GM23338 (cell line): Measurements from ENCODE around the gene FLOT2. TPM values are rescaled to one million over a fixed set of nuclear protein-coding genes. Genes with fewer than 3 reads are reported as not detected.

ENCODE experiments used
- ATAC-seq: fragments of 200-7000 bp; cut with Tn5 transposase; 3 replicates; pipeline ENCODE4 v1.9.1; 2020
- DNase-seq: peaks from one replicate; pipeline ENCODE4 v3.0.0-alpha.2; 2015; ENCODE audit warnings: low spot score
- H2AFZ ChIP-seq: fragments of 200-600 bp; sonication (generic); 2 replicates; pipeline ENCODE4 v1.8.0; 2016; ENCODE audit warnings: antibody characterized with exemption, mild to moderate bottlenecking, moderate library complexity
- H3F3A ChIP-seq: fragments of 200-600 bp; sonication (generic); replicated peaks from 2 replicates; pipeline ENCODE4 v1.8.0; 2017; ENCODE audit warnings: antibody characterized with exemption, mixed run types, low read depth
- H3K27ac ChIP-seq: fragments of 200-600 bp; sonication (generic); 2 replicates; pipeline ENCODE4 v1.6.1; 2016; ENCODE audit warnings: low read depth
- H3K27me3 ChIP-seq: fragments of 200-600 bp; sonication (generic); 2 replicates; pipeline ENCODE4 v1.8.0; 2016; ENCODE audit warnings: mild to moderate bottlenecking, mixed run types, moderate library complexity; ENCODE audit not compliant: insufficient read depth
- H3K36me3 ChIP-seq: fragments of 200-600 bp; sonication (generic); 2 replicates; pipeline ENCODE4 v1.8.0; 2016; ENCODE audit warnings: mild to moderate bottlenecking; ENCODE audit not compliant: insufficient read depth
- H3K4me1 ChIP-seq: fragments of 200-600 bp; sonication (generic); 2 replicates; pipeline ENCODE4 v1.8.0; 2016; ENCODE audit warnings: mild to moderate bottlenecking, moderate library complexity; ENCODE audit not compliant: insufficient read depth
- H3K4me2 ChIP-seq: fragments of 200-600 bp; sonication (generic); 2 replicates; pipeline ENCODE4 v1.7.1; 2017; ENCODE audit warnings: mixed run types
- H3K4me3 ChIP-seq: fragments of 200-600 bp; sonication (generic); 2 replicates; pipeline ENCODE4 v1.6.1; 2016; ENCODE audit warnings: mixed run types
- H3K79me2 ChIP-seq: fragments of 200-600 bp; sonication (generic); replicated peaks from 2 replicates; pipeline ENCODE4 v1.8.0; 2017; ENCODE audit warnings: mild to moderate bottlenecking; ENCODE audit not compliant: insufficient read depth
- H3K9me2 ChIP-seq: fragments of 200-600 bp; sonication (generic); 2 replicates; pipeline ENCODE4 v1.8.0; 2017; ENCODE audit not compliant: insufficient read depth
- H4K20me1 ChIP-seq: fragments of 200-600 bp; sonication (generic); replicated peaks from 2 replicates; pipeline ENCODE4 v1.8.0; 2017; ENCODE audit warnings: mild to moderate bottlenecking; ENCODE audit not compliant: insufficient read depth
- H3K27ac Mint-ChIP-seq: 2 replicates; pipeline ENCODE4 v1.8.0; 2020; ENCODE audit warnings: inconsistent platforms, mild to moderate bottlenecking, moderate library complexity, mixed read lengths
- H3K27me3 Mint-ChIP-seq: 3 replicates; pipeline ENCODE4 v1.8.0; 2022; ENCODE audit warnings: low read depth, mild to moderate bottlenecking, moderate library complexity, mixed read lengths, inconsistent platforms; ENCODE audit not compliant: insufficient read depth, poor library complexity
- H3K36me3 Mint-ChIP-seq: 3 replicates; pipeline ENCODE4 v1.8.0; 2021; ENCODE audit warnings: low read depth, mild to moderate bottlenecking, inconsistent platforms, moderate library complexity, mixed read lengths
- H3K4me1 Mint-ChIP-seq: 3 replicates; pipeline ENCODE4 v1.8.0; 2020; ENCODE audit warnings: mild to moderate bottlenecking, inconsistent platforms, mixed read lengths
- H3K4me3 Mint-ChIP-seq: 3 replicates; pipeline ENCODE4 v1.8.0; 2021; ENCODE audit warnings: moderate library complexity, mild to moderate bottlenecking, inconsistent platforms, mixed read lengths
- H3K9me3 Mint-ChIP-seq: 3 replicates; pipeline ENCODE4 v1.8.0; 2020; ENCODE audit warnings: moderate library complexity, mild to moderate bottlenecking, inconsistent platforms, mixed read lengths
- CREB1 ChIP-seq: fragments of 250-450 bp; sonication (Bioruptor Pico); IDR thresholded peaks from 2 replicates; pipeline ENCODE4 v1.5.0; 2020; ENCODE audit warnings: low read depth, mild to moderate bottlenecking, moderate library complexity
- EZH2 ChIP-seq: fragments of 200-600 bp; sonication (generic); IDR thresholded peaks from one replicate; pipeline ENCODE4 v1.8.0; 2017; ENCODE audit warnings: antibody characterized with exemption, mild to moderate bottlenecking, low read depth; ENCODE audit not compliant: unreplicated experiment
- NANOG ChIP-seq: IDR thresholded peaks from 2 replicates; pipeline ENCODE4 v1.6.1; 2016; ENCODE audit warnings: antibody characterized with exemption, borderline replicate concordance
- POLR2AphosphoS5 ChIP-seq: IDR thresholded peaks from 2 replicates; pipeline ENCODE4 v1.6.1; 2016; ENCODE audit warnings: antibody characterized with exemption, low read depth
- STAT1 ChIP-seq: IDR thresholded peaks from one replicate; pipeline ENCODE4 v1.6.1; 2016; ENCODE audit warnings: antibody characterized with exemption; ENCODE audit not compliant: unreplicated experiment
- ZNF114 ChIP-seq: fragments of 250-450 bp; sonication (Bioruptor Pico); IDR thresholded peaks from 2 replicates; pipeline ENCODE4 v1.5.0; 2020; ENCODE audit warnings: mild to moderate bottlenecking, moderate library complexity
- ZNF331 ChIP-seq: fragments of 250-450 bp; sonication (Bioruptor Pico); IDR thresholded peaks from 2 replicates; pipeline ENCODE4 v1.5.0; 2020; ENCODE audit warnings: low read depth, mild to moderate bottlenecking, moderate library complexity
- polyA plus RNA-seq: library from polyadenylated mRNA; unstranded; fragments of >200 nt; fragmentation: Nextera tagmentation; extraction: Ambion mirVana; gene quantifications from 2 replicates; pipeline ENCODE4 v1.2.1, GENCODE V29; 2016
- total RNA-seq: library from RNA; depleted of rRNA; stranded (reverse); fragments of >200 nt; shearing (Covaris generic); gene quantifications from 2 replicates; pipeline ENCODE4 v1.2.3, GENCODE V29; 2014
- TF ChIP-seq, protein P1 (sequence below): IDR thresholded peaks from 2 replicates; pipeline ENCODE4 v1.6.1; 2016; ENCODE audit warnings: antibody characterized with exemption
- TF ChIP-seq, protein P2 (sequence below): IDR thresholded peaks from one replicate; pipeline ENCODE4 v1.6.1; 2018; ENCODE audit warnings: antibody characterized with exemption; ENCODE audit not compliant: unreplicated experiment
- TF ChIP-seq, protein P3 (sequence below): fragments of 250-450 bp; sonication (Bioruptor Pico); IDR thresholded peaks from 2 replicates; pipeline ENCODE4 v1.5.0; 2020; ENCODE audit warnings: mild to moderate bottlenecking, moderate library complexity

Gene FLOT2
- total and polyA plus RNA-seq, 2 experiments from 2014 or later, result 49.8 to 66.1 TPM

DNA sequence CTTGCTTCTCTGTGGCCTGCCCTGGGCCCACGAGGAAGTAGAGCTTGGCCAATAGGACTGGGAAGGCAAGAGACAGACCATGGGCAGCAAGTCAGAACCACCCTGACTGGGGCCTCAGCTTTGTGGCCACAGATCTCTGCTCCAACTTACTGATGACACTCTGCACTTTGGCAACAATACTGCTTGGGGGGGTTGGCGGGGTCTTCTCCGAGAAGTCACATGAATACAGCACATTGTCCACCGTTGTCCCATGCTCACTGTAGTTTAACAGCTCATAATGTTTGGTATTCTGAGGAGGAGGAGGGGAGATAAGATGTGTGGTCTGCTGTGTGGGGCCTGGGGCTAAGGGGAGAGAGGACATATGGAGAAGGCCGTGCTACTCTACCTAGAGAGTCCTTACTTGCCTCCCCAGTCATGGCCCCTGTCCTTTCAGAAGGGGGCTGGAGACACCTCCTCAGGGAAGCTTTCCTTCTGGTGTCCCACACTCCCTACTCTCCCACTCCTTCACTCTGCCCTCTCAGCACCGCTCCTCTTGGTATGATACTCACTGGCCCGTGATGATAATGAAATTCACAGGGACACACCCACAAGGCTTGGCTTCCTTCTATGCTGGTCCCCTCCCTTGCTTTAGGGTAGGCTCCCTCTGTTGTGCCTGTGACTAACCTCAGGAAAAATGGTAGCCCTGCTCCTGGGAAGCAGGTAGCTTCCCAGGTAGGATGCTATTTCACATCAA is 9.3 kb upstream of the FLOT2 start:
- Histone ChIP-seq H3F3A (peaks cover 61% of the 10 kb centered on the region), H3K4me3 (no peak overlapping the region), H3K9me2 (no peaks in the 10 kb centered on the region), H3K4me2 (no peak overlapping the region), H3K27ac (no peak overlapping the region), H3K36me3 (peaks cover 51% of the 10 kb centered on the region), H3K4me1 (peaks cover 32% of the 10 kb centered on the region), H3K27me3 (no peaks in the 10 kb centered on the region), H3K79me2 (peaks cover 5% of the 10 kb centered on the region; the same call in 1 of the 2 replicates), H2AFZ (no peak overlapping the region), H4K20me1 (peaks cover 24% of the 10 kb centered on the region)
- ATAC-seq (no peak), DNase-seq (no peak)
- Mint-ChIP-seq H3K4me1 (peaks cover 61% of the 10 kb centered on the region), H3K36me3 (peaks cover 67% of the 10 kb centered on the region), H3K4me3 (no peak overlapping the region), H3K27ac (peak overlapping the region; percentile 57; the same call in 1 of the 2 replicates), H3K9me3 (no peaks in the 10 kb centered on the region; the same call in 2 of the 3 replicates), H3K27me3 (peaks cover 38% of the 10 kb centered on the region)
- no peak for TF ChIP-seq EZH2
- TF ChIP-seq ZNF331, result no peak
- TF ChIP-seq, protein P1, sequence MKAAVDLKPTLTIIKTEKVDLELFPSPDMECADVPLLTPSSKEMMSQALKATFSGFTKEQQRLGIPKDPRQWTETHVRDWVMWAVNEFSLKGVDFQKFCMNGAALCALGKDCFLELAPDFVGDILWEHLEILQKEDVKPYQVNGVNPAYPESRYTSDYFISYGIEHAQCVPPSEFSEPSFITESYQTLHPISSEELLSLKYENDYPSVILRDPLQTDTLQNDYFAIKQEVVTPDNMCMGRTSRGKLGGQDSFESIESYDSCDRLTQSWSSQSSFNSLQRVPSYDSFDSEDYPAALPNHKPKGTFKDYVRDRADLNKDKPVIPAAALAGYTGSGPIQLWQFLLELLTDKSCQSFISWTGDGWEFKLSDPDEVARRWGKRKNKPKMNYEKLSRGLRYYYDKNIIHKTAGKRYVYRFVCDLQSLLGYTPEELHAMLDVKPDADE, result no peak
- TF ChIP-seq STAT1, result no peak
- no peak; the same call in 1 of the 2 replicates for TF ChIP-seq POLR2AphosphoS5

DNA sequence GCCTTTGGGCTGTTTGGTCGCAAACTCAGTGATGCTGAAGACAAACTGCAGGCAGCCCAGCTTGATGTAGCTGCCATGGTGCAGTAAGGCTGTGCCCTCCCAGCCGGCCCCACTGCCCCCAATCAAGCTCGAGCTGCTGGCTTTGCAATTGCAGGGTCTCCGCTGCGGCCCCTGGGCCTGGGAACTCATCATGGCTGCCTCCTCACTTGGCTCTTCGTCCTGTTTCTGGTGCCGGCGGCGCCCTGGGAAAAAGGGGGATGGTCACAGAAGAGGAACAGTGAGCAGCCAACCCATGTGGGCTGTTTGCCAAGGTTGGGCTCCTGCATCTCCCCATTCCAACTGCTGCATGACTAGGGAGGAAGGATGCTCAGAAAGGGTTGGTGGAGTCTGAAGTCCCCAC is 8.7 kb upstream of the FLOT2 start:
- H3K4me3 Mint-ChIP-seq, result no peak overlapping the region
- DNase-seq, result no peak
- no peaks in the 10 kb centered on the region; the same call in 2 of the 3 replicates for H3K9me3 Mint-ChIP-seq
- Histone ChIP-seq H3K4me2 (no peak overlapping the region), H3F3A (peaks cover 61% of the 10 kb centered on the region), H3K27ac (0 out of 2 replicates have a peak overlapping the region, but pooled peaks have one; percentile 42), H3K9me2 (no peaks in the 10 kb centered on the region), H4K20me1 (peaks cover 20% of the 10 kb centered on the region), H3K4me3 (no peak overlapping the region), H3K36me3 (peaks cover 45% of the 10 kb centered on the region), H3K27me3 (no peaks in the 10 kb centered on the region), H3K4me1 (peaks cover 38% of the 10 kb centered on the region), H3K79me2 (peaks cover 9% of the 10 kb centered on the region; the same call in 1 of the 2 replicates), H2AFZ (no peak overlapping the region)
- ATAC-seq, result no peak
- H3K27ac Mint-ChIP-seq, result peak overlapping the region; percentile 57; the same call in 1 of the 2 replicates
- H3K27me3 Mint-ChIP-seq, result peaks cover 34% of the 10 kb centered on the region
- peaks cover 64% of the 10 kb centered on the region for H3K36me3 Mint-ChIP-seq
- H3K4me1 Mint-ChIP-seq, result peaks cover 66% of the 10 kb centered on the region
- TF ChIP-seq STAT1 (no peak), CREB1 (CRISPR knock-in tag) (no peak), ZNF331 (no peak), ZNF114 (CRISPR knock-in tag) (no peak), NANOG (no peak)
- TF ChIP-seq, protein P2, sequence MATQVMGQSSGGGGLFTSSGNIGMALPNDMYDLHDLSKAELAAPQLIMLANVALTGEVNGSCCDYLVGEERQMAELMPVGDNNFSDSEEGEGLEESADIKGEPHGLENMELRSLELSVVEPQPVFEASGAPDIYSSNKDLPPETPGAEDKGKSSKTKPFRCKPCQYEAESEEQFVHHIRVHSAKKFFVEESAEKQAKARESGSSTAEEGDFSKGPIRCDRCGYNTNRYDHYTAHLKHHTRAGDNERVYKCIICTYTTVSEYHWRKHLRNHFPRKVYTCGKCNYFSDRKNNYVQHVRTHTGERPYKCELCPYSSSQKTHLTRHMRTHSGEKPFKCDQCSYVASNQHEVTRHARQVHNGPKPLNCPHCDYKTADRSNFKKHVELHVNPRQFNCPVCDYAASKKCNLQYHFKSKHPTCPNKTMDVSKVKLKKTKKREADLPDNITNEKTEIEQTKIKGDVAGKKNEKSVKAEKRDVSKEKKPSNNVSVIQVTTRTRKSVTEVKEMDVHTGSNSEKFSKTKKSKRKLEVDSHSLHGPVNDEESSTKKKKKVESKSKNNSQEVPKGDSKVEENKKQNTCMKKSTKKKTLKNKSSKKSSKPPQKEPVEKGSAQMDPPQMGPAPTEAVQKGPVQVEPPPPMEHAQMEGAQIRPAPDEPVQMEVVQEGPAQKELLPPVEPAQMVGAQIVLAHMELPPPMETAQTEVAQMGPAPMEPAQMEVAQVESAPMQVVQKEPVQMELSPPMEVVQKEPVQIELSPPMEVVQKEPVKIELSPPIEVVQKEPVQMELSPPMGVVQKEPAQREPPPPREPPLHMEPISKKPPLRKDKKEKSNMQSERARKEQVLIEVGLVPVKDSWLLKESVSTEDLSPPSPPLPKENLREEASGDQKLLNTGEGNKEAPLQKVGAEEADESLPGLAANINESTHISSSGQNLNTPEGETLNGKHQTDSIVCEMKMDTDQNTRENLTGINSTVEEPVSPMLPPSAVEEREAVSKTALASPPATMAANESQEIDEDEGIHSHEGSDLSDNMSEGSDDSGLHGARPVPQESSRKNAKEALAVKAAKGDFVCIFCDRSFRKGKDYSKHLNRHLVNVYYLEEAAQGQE, result no peak
- TF ChIP-seq, protein P3, sequence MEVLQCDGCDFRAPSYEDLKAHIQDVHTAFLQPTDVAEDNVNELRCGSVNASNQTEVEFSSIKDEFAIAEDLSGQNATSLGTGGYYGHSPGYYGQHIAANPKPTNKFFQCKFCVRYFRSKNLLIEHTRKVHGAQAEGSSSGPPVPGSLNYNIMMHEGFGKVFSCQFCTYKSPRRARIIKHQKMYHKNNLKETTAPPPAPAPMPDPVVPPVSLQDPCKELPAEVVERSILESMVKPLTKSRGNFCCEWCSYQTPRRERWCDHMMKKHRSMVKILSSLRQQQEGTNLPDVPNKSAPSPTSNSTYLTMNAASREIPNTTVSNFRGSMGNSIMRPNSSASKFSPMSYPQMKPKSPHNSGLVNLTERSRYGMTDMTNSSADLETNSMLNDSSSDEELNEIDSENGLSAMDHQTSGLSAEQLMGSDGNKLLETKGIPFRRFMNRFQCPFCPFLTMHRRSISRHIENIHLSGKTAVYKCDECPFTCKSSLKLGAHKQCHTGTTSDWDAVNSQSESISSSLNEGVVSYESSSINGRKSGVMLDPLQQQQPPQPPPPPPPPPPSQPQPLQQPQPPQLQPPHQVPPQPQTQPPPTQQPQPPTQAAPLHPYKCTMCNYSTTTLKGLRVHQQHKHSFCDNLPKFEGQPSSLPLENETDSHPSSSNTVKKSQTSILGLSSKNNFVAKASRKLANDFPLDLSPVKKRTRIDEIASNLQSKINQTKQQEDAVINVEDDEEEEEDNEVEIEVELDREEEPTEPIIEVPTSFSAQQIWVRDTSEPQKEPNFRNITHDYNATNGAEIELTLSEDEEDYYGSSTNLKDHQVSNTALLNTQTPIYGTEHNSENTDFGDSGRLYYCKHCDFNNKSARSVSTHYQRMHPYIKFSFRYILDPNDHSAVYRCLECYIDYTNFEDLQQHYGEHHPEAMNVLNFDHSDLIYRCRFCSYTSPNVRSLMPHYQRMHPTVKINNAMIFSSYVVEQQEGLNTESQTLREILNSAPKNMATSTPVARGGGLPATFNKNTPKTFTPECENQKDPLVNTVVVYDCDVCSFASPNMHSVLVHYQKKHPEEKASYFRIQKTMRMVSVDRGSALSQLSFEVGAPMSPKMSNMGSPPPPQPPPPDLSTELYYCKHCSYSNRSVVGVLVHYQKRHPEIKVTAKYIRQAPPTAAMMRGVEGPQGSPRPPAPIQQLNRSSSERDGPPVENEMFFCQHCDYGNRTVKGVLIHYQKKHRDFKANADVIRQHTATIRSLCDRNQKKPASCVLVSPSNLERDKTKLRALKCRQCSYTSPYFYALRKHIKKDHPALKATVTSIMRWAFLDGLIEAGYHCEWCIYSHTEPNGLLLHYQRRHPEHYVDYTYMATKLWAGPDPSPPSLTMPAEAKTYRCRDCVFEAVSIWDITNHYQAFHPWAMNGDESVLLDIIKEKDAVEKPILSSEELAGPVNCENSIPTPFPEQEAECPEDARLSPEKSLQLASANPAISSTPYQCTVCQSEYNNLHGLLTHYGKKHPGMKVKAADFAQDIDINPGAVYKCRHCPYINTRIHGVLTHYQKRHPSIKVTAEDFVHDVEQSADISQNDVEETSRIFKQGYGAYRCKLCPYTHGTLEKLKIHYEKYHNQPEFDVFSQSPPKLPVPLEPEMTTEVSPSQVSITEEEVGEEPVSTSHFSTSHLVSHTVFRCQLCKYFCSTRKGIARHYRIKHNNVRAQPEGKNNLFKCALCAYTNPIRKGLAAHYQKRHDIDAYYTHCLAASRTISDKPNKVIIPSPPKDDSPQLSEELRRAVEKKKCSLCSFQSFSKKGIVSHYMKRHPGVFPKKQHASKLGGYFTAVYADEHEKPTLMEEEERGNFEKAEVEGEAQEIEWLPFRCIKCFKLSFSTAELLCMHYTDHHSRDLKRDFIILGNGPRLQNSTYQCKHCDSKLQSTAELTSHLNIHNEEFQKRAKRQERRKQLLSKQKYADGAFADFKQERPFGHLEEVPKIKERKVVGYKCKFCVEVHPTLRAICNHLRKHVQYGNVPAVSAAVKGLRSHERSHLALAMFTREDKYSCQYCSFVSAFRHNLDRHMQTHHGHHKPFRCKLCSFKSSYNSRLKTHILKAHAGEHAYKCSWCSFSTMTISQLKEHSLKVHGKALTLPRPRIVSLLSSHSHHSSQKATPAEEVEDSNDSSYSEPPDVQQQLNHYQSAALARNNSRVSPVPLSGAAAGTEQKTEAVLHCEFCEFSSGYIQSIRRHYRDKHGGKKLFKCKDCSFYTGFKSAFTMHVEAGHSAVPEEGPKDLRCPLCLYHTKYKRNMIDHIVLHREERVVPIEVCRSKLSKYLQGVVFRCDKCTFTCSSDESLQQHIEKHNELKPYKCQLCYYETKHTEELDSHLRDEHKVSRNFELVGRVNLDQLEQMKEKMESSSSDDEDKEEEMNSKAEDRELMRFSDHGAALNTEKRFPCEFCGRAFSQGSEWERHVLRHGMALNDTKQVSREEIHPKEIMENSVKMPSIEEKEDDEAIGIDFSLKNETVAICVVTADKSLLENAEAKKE (CRISPR knock-in tag), result no peak
